Right forelimb (tissue), 1 donor: ENCODE data around the gene KLHL21.
"Not testable (repeated sequence)": the region's sequence is repeated elsewhere in the genome, so short reads cannot be mapped to it uniquely, and the experiment has no call there.

Experiments used
- DNase-seq: peaks from one replicate; pipeline ENCODE4 v3.0.0-alpha.2; 2018

The KLHL21 gene

DNA sequence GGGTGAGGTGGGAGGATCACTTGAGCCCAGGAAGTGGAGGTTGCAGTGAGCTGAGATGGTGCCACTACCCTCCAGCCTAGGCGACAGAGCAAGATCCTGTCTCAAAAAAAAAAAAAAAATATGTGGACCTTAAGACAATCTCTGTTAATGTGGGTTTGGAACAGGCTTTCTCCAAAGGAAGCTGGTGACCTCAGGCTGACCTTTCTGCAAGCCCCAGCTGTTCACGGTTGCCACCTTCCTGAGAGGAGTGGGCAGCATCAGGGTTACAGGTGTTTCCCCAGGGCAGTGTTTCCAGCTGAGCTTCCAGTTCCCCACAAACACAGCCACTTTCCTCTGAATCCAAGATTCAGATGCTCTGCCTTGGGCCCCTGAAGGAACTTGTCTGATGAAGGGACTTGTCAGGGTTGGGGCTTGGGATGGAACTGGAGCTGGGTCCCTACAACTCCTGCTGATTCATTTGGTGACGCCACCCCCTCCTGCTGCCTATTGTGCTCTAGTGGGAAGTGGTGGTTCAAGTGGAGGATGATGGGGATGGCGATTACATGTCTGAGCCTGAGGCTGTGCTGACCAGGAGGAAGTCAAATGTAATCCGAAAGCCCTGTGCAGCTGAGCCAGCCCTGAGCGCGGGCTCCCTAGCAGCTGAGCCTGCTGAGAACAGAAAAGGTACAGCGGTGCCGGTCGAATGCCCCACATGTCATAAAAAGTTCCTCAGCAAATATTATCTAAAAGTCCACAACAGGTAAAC lies 20.9 kb downstream of the KLHL21 start:
- no peak for DNase-seq

- no peak for DNase-seq
Observed at GRCh38 chr1:6580593-6581409, 21.9 kb downstream of the KLHL21 start.

DNA sequence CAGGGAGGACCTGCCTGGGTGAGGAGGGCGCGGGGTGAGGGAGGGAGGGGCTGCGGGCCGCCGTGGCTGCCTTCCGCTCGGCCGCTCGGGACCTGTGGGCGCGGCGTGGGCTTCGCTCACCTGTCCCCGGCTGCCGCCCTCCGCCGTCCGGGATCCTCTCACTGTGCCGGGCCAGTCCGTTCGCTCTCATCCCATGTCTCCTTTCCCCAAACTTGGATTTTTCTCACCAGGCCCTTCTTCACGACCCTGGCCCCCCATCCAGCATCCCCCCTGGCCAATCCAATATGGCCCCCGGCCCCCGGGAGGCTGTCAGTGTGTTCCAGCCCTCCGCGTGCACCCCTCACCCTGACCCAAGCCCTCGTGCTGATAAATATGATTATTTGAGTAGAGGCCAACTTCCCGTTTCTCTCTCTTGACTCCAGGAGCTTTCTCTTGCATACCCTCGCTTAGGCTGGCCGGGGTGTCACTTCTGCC lies 22.5 kb downstream of the KLHL21 start:
- no peak for DNase-seq

GRCh38 chr1:6579374-6580118 lies 23.1 kb downstream of the KLHL21 start, which contains the start of gene ZBTB48:
TSS of gene ZBTB48 (plus strand) at chr1:6579994. CDS start at chr1:6580610, 616 bp downstream.
- DNase-seq: peak; percentile 100

- DNase-seq: no peak
Observed at GRCh38 chr1:6578624-6579373, 23.9 kb downstream of the KLHL21 start.

- no peak for DNase-seq
Observed at GRCh38 chr1:6577831-6578525, 24.7 kb downstream of the KLHL21 start.

DNA sequence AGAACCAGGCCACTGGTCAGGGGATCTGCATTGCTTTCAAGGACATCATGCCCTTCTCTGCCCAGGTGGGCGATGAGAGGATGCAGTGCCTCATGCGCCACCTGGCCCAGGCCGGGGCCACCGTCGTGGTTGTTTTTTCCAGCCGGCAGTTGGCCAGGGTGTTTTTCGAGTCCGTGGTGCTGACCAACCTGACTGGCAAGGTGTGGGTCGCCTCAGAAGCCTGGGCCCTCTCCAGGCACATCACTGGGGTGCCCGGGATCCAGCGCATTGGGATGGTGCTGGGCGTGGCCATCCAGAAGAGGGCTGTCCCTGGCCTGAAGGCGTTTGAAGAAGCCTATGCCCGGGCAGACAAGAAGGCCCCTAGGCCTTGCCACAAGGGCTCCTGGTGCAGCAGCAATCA lies 27.9 kb downstream of the KLHL21 start:
- no peak for DNase-seq

GRCh38 chr1:6574025-6574620 lies 28.5 kb downstream of the KLHL21 start:
- DNase-seq: no peak

DNA sequence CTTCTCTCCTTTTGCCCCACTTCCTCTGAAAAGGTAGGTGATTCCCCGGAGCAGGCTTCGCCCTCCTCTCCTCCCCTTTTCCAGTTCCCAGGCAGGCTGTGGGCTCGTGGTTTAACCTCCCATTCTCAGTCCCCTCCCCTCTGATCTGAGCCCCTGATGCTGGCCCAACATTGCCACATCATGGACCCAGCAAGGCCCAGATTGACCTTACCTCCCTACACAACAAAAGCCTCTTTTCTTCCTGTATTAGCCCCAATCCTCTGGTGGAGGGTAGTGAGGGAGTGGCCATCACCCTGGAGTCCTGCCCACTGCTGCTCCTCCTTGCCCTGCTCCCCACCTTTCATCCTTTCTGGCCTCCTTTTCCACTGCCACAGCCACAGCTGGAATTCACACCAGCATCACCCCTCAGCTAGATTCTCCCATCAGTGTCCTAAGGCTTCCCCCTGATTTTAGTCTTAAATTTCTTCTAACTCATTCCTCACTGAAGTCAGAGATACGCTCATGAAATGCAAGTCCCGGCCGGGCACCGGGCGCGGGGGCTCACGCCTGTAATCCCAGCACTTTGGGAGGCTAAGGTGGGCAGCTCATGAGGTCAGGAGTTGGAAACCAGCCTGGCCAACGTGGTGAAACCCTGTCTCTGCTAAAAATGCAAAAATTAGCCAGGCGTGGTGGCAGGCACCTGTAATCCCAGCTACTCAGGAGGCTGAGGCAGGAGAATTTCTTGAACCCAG lies 29.9 kb downstream of the KLHL21 start:
- DNase-seq: no peak

DNA sequence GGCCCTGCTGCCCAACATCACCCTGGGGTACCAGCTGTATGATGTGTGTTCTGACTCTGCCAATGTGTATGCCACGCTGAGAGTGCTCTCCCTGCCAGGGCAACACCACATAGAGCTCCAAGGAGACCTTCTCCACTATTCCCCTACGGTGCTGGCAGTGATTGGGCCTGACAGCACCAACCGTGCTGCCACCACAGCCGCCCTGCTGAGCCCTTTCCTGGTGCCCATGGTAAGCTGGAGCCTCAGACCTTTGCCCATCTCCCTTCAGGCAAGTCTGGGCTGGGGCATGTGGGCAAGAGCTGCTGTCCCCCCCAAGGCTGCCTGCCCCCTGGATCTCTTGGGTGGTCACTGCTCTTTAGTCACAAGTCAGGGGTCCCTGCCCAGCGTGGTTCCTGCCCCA lies 31.7 kb downstream of the KLHL21 start:
- DNase-seq: no peak

DNA sequence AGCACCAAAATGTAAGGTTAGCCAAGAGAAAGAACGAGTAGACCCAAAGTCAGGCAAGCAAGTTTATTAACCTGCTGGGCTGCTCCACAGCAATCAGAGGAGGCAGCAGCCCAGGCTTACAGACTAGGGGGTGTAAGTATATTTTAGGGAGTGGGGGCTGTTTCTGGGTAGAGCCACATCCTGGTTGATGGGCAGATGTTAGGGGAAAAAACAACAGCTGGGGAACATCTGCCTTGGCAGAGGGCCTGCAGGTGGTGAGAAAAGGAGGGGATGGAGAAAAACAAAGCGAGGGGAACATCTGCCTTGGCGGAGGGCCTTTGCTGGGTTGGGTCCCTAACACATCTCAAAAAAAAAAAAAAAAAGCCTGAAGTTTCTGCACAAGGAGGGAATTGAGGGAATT lies 32.6 kb downstream of the KLHL21 start:
- DNase-seq: no peak

DNA sequence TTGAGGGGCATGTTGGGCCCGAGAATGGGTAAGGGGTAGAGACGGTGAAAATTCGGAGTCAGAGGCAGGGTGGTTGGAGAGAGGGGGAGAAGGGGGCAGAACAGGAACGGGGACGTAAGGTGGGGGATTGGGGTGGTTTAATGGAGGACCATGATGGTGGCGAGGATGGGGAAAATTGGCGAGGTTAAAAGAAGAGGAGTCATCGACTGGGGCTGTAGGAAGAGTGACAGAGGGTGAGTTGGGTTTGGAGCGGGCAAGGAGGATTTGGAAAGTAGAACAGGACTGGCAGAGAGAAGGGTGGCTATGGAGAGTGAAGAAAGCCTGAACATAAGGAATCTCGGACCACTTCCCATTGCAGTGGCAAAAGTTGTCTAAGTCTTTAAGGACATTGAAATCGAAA lies 33.6 kb downstream of the KLHL21 start:
- DNase-seq: no peak

- DNase-seq: no peak
Observed at GRCh38 chr1:6560267-6560666, 42.4 kb downstream of the KLHL21 start.

GRCh38 chr1:6559161-6559560 lies 43.5 kb downstream of the KLHL21 start:
- not testable (repeated sequence) for DNase-seq

DNA sequence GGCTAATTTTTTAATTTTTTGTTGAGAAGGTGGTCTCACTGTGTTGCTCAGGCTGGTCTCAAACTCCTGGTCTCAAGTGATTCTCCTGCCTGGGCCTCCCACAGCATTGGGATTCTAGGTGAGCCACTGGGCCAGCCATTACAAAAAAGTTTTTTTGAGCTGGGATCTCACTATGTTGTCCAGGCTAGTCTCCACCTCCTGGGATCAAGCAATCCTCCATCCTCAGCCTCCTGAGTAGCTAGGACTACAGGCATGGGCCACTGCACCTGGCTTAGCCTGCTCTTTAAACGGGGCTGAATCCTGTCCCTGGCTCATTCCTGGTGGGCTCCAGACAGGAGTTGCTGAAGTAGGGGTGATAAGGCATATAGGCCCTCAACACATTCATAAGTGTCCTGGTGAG lies 45.1 kb downstream of the KLHL21 start:
- DNase-seq: no peak

GRCh38 chr1:6554907-6555778 lies 47.5 kb downstream of the KLHL21 start, which contains the start of gene TAS1R1:
TSS of gene TAS1R1 (plus strand) at chr1:6555307. CDS start at chr1:6555374, 67 bp downstream.
- DNase-seq: peak; percentile 69

DNA sequence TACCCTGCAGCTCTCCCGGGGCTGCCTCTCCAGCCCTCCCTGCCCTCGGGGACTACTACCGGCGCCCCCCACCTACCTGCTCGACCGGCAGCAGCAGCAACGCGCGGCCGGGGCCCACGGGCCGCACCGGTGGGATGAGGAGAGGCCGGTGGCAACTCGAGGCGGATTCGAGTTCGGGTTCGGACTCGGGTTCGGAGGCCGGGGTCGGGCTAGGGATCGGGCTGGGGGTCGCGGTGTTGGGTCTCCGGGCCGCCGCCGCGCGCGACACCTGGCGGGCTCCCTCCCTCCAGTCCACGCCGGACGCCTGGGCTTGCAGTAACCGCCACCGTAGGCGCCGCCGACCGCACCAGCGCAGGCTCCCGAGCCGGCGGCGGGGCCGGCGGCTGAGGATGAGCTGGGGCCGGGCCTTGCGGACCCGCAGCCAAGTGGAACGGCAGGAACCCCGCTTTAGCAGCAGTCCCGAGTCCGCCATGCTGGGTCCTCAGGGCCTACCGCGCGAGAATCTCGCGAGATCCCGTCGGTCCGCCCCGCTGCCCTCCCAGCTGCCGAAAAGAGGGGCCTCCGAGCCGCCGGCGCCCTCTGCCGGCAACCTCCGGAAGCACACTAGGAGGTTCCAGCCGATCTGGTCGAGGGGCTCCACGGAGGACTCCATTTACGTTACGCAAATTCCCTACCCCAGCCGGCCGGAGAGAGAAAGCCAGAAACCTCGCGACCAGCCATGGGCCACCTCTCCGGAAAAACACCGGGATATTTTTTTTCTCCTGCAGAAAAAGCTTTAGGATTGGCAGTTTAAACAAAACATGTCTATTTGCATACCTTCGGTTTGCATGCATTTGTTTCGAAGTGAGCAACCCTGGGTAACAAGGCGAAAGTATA lies 48.4 kb downstream of the KLHL21 start, which contains the start of gene NOL9:
NOL9 (minus strand) TSS at position 483 of the 876 bp plus-strand sequence; CDS start at position 472, 11 bp downstream.
- DNase-seq: peak; percentile 98

DNA sequence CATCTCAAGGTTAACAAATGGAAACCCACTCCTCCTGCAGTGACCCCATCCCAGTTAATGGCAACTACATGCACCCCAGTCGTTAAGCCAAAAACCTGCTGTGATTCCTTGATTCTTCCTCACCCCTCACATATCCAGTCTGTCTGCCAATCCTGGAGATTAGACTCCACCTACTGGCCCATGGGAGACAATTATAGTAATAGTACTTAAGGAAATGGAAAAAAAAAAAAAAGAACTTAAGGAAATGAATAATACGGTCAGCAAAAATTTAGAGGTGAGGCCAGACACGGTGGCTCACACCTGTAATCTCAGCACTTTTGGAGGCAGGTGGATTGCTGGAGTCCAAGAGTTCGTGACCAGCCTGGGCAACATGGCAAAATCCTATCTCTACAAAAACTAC lies 55.4 kb downstream of the KLHL21 start:
- no peak for DNase-seq
